Muscle of leg (tissue), 11 donors: ENCODE measurements around the gene ZBTB43. TPM values are rescaled to one million over a fixed set of nuclear protein-coding genes. Genes with fewer than 3 reads are reported as not detected.

Experiments used
- DNase-seq: peaks from one replicate; pipeline ENCODE4 v3.0.0; 2013
- H3K27ac ChIP-seq: one replicate; pipeline ENCODE4 v1.5.1; 2013; ENCODE audit warnings: mild to moderate bottlenecking, low read length, control low read depth
- H3K27me3 ChIP-seq: one replicate; pipeline ENCODE4 v1.6.1; 2013; ENCODE audit warnings: low read length; ENCODE audit not compliant: control insufficient read depth, insufficient read depth
- H3K36me3 ChIP-seq: one replicate; pipeline ENCODE4 v1.6.1; 2013; ENCODE audit warnings: low read length; ENCODE audit not compliant: control insufficient read depth, insufficient read depth
- H3K4me1 ChIP-seq: one replicate; pipeline ENCODE4 v1.6.1; 2013; ENCODE audit warnings: low read length; ENCODE audit not compliant: control insufficient read depth, insufficient read depth
- H3K4me3 ChIP-seq: one replicate; pipeline ENCODE4 v1.5.1; 2013; ENCODE audit warnings: low read length, control low read depth
- H3K9me3 ChIP-seq: replicated peaks from 2 replicates; pipeline ENCODE4 v1.6.1; 2013; ENCODE audit warnings: low read depth, low read length; ENCODE audit not compliant: control insufficient read depth
- WGBS: methylation state at CpG from one replicate; pipeline ENCODE4 v1.1.5; 2013; ENCODE audit warnings: missing lambda C conversion rate; ENCODE audit not compliant: insufficient coverage; 5-methylcytosine and 5-hydroxymethylcytosine counted together
- polyA plus RNA-seq, 8 donors: library from polyadenylated mRNA; unstranded; fragments of 120-200 nt; gene quantifications; one replicate each; pipeline versions ENCODE4 v1.2.1 to v1.2.3, GENCODE V29; 2013; ENCODE audit warnings: inconsistent platforms in 1 of 8, low replicate concordance in 1 of 8; ENCODE audit not compliant: insufficient read length in 8 of 8, insufficient read depth in 1 of 8
- total RNA-seq: library from RNA; stranded (reverse); fragments of 120-200 nt; gene quantifications from one replicate; pipeline ENCODE4 v1.2.4, GENCODE V29; 2013

The ZBTB43 gene
- total and polyA plus RNA-seq, 9 donors: 9.7 to 15.6 (median 14.3) TPM

- H3K9me3 ChIP-seq: no peaks in the 10 kb centered on the region
- no peak overlapping the region for H3K4me3 ChIP-seq
- H3K27ac ChIP-seq: no peak overlapping the region
- peaks cover 4% of the 10 kb centered on the region for H3K4me1 ChIP-seq
- peaks cover 25% of the 10 kb centered on the region for H3K27me3 ChIP-seq
- no peak for DNase-seq
- WGBS: 75% methylated on average over 7 of the region's 9 CpGs
- no peaks in the 10 kb centered on the region for H3K36me3 ChIP-seq
Observed at GRCh38 chr9:126788634-126789349, 16.0 kb upstream of the ZBTB43 start.

- Histone ChIP-seq H3K9me3 (peaks cover under 1% of the 10 kb centered on the region), H3K36me3 (no peaks in the 10 kb centered on the region), H3K27me3 (peaks cover 29% of the 10 kb centered on the region), H3K4me3 (no peak overlapping the region), H3K27ac (no peak overlapping the region), H3K4me1 (peaks cover 4% of the 10 kb centered on the region)
- no peak for DNase-seq
- WGBS: 50% methylated on average over 1 of the region's 4 CpGs
Observed at GRCh38 chr9:126790561-126790960, 14.3 kb upstream of the ZBTB43 start.

- Histone ChIP-seq H3K4me3 (no peak overlapping the region), H3K9me3 (peaks cover 3% of the 10 kb centered on the region), H3K27ac (no peak overlapping the region), H3K4me1 (peaks cover 4% of the 10 kb centered on the region), H3K27me3 (peaks cover 25% of the 10 kb centered on the region), H3K36me3 (no peaks in the 10 kb centered on the region)
- WGBS: 39% methylated on average over 3 of the region's 9 CpGs
- no peak for DNase-seq
Observed at GRCh38 chr9:126791406-126792230, 13.2 kb upstream of the ZBTB43 start.

GRCh38 chr9:126793686-126794417, 11.0 kb upstream of the ZBTB43 start:
- peaks cover 3% of the 10 kb centered on the region for H3K9me3 ChIP-seq
- 78% methylated on average over 7 of the region's 10 CpGs for WGBS
- H3K27ac ChIP-seq: no peak overlapping the region
- peaks cover 23% of the 10 kb centered on the region for H3K27me3 ChIP-seq
- no peak overlapping the region for H3K4me3 ChIP-seq
- H3K4me1 ChIP-seq: peaks cover 4% of the 10 kb centered on the region
- H3K36me3 ChIP-seq: no peaks in the 10 kb centered on the region
- no peak for DNase-seq

GRCh38 chr9:126794441-126794840, 10.4 kb upstream of the ZBTB43 start:
- Histone ChIP-seq H3K4me3 (no peak overlapping the region), H3K27me3 (peaks cover 21% of the 10 kb centered on the region), H3K36me3 (no peaks in the 10 kb centered on the region), H3K27ac (no peak overlapping the region), H3K4me1 (peaks cover 4% of the 10 kb centered on the region), H3K9me3 (peaks cover 3% of the 10 kb centered on the region)
- no peak for DNase-seq
- WGBS: 75% methylated on average over 6 of the region's 6 CpGs

- WGBS: no CpG with 5 or more reads among the region's 4 CpGs
Observed at GRCh38 chr9:126796758-126797157, 8.1 kb upstream of the ZBTB43 start.

GRCh38 chr9:126797903-126798302, 6.9 kb upstream of the ZBTB43 start:
- no peaks in the 10 kb centered on the region for H3K4me1 ChIP-seq
- H3K36me3 ChIP-seq: no peaks in the 10 kb centered on the region
- H3K4me3 ChIP-seq: no peak overlapping the region
- H3K9me3 ChIP-seq: peaks cover 3% of the 10 kb centered on the region
- no peak overlapping the region for H3K27ac ChIP-seq
- H3K27me3 ChIP-seq: peaks cover 9% of the 10 kb centered on the region
- WGBS: 77% methylated on average over 2 of the region's 2 CpGs
- DNase-seq: no peak

More at GRCh38 chr9:126796758-126797157, 8.1 kb upstream of the ZBTB43 start:
- no peak overlapping the region for H3K27ac ChIP-seq
- H3K9me3 ChIP-seq: peaks cover 3% of the 10 kb centered on the region
- peaks cover 12% of the 10 kb centered on the region for H3K27me3 ChIP-seq
- no peaks in the 10 kb centered on the region for H3K36me3 ChIP-seq
- no peak for DNase-seq
- peaks cover 2% of the 10 kb centered on the region for H3K4me1 ChIP-seq
- H3K4me3 ChIP-seq: no peak overlapping the region

- H3K9me3 ChIP-seq: peaks cover 3% of the 10 kb centered on the region
- WGBS: no CpG with 5 or more reads among the region's 1 CpG
- H3K4me3 ChIP-seq: no peak overlapping the region
- no peaks in the 10 kb centered on the region for H3K36me3 ChIP-seq
- H3K27ac ChIP-seq: no peak overlapping the region
- no peak for DNase-seq
- peaks cover 3% of the 10 kb centered on the region for H3K27me3 ChIP-seq
- H3K4me1 ChIP-seq: no peaks in the 10 kb centered on the region
Observed at GRCh38 chr9:126799034-126799433, 5.8 kb upstream of the ZBTB43 start.

GRCh38 chr9:126802318-126803059, 2.4 kb upstream of the ZBTB43 start:
- no peaks in the 10 kb centered on the region for H3K9me3 ChIP-seq
- DNase-seq: no peak
- H3K4me1 ChIP-seq: peaks cover 5% of the 10 kb centered on the region
- WGBS: 88% methylated on average over 4 of the region's 8 CpGs
- no peaks in the 10 kb centered on the region for H3K36me3 ChIP-seq
- H3K27ac ChIP-seq: no peak overlapping the region
- no peak overlapping the region for H3K4me3 ChIP-seq
- no peaks in the 10 kb centered on the region for H3K27me3 ChIP-seq
